OCI-LY7 (cell line): ENCODE data around the gene GREM2. TPM values are rescaled to one million over a fixed set of nuclear protein-coding genes. Genes with fewer than 3 reads are reported as not detected.

Experiments
- BruUV-seq: library from RNA; stranded (reverse); fragments of 400-500 nt; replicated peaks from 2 replicates; lab custom pipeline; 2021; lab: Mats Ljungman, UMichigan
- CTCF ChIA-PET: fragments of 300-600 bp; sonication (Branson Sonifier 250); formaldehyde crosslinking; loops from one replicate; lab custom pipeline; 2022; ENCODE audit warnings: antibody characterized with exemption; ENCODE audit not compliant: unreplicated experiment; lab: Charles Lee
- POLR2A ChIA-PET: fragments of 300-600 bp; sonication (Branson Sonifier 250); formaldehyde crosslinking; loops from one replicate; lab custom pipeline; 2022; ENCODE audit warnings: antibody characterized with exemption; lab: Charles Lee
- DNase-seq: peaks from one replicate; pipeline ENCODE4 v3.0.0-alpha.2; 2015; ENCODE audit warnings: low spot score
- H2AFZ ChIP-seq: fragments of 200-600 bp; sonication (generic), shearing (Covaris generic); 2 replicates; pipeline ENCODE4 v1.6.1; 2014; ENCODE audit warnings: mild to moderate bottlenecking, antibody characterized with exemption, low read length, moderate library complexity
- H3K27ac ChIP-seq: fragments of 200-600 bp; sonication (generic); 2 replicates; pipeline ENCODE4 v1.5.1; 2014; ENCODE audit warnings: mixed run types, low read depth, mild to moderate bottlenecking, moderate library complexity, low read length, inconsistent platforms; ENCODE audit not compliant: poor library complexity, severe bottlenecking
- H3K36me3 ChIP-seq: fragments of 200-600 bp; sonication (generic); 2 replicates; pipeline ENCODE4 v1.6.1; 2014; ENCODE audit warnings: mild to moderate bottlenecking, antibody characterized with exemption, low read length, moderate library complexity, mixed read lengths; ENCODE audit not compliant: insufficient read depth
- H3K4me1 ChIP-seq: fragments of 200-600 bp; sonication (generic); 2 replicates; pipeline ENCODE4 v1.5.1; 2014; ENCODE audit warnings: mild to moderate bottlenecking, low read length; ENCODE audit not compliant: insufficient read depth, poor library complexity, severe bottlenecking
- H3K4me2 ChIP-seq: fragments of 200-600 bp; sonication (generic); 2 replicates; pipeline ENCODE4 v1.6.1; 2014; ENCODE audit warnings: mild to moderate bottlenecking, low read length
- H3K4me3 ChIP-seq: fragments of 200-600 bp; sonication (generic); 2 replicates; pipeline ENCODE4 v1.5.1; 2014; ENCODE audit warnings: mild to moderate bottlenecking, low read depth, low read length; ENCODE audit not compliant: poor library complexity, severe bottlenecking
- H3K79me2 ChIP-seq: fragments of 200-600 bp; sonication (generic); 2 replicates; pipeline ENCODE4 v1.6.1; 2016; ENCODE audit warnings: low read depth, mild to moderate bottlenecking, low read length, moderate library complexity, mixed read lengths; ENCODE audit not compliant: insufficient read depth
- H3K9me2 ChIP-seq: fragments of 200-600 bp; sonication (generic); 2 replicates; pipeline ENCODE4 v1.6.1; 2016; ENCODE audit warnings: mild to moderate bottlenecking, low read length, mixed read lengths; ENCODE audit not compliant: insufficient read depth
- H3K9me3 ChIP-seq: fragments of 200-600 bp; sonication (generic); 2 replicates; pipeline ENCODE4 v1.6.1; 2014; ENCODE audit warnings: mild to moderate bottlenecking, mixed run types, low read length, mixed read lengths
- H4K20me1 ChIP-seq: fragments of 200-600 bp; sonication (generic); 2 replicates; pipeline ENCODE4 v1.6.1; 2014; ENCODE audit warnings: mild to moderate bottlenecking, antibody characterized with exemption, low read length, moderate library complexity, mixed read lengths; ENCODE audit not compliant: insufficient read depth
- EZH2phosphoT487 ChIP-seq: fragments of 200-600 bp; sonication (generic); IDR thresholded peaks from 2 replicates; pipeline ENCODE4 v1.6.1; 2018; ENCODE audit warnings: low read depth, borderline replicate concordance, mild to moderate bottlenecking, mixed run types, antibody characterized with exemption, low read length, moderate library complexity, mixed read lengths
- intact Hi-C: fragments of 100-400 bp; cut with micrococcal nuclease; formaldehyde crosslinking; loops from one replicate; pipeline ENCODE4 v1.10.0; 2022; ENCODE audit not compliant: unreplicated experiment
- total RNA-seq, 2 experiments: library from RNA; depleted of rRNA in 1 of 2; stranded (reverse); fragments of >200 nt in 1 of 2; shearing (Covaris generic) in 1 of 2; gene quantifications; 2 replicates each; pipeline ENCODE4 v1.2.3, GENCODE V29; 2014 to 2022
- TF ChIP-seq, protein P1 (sequence below): fragments of 200-600 bp; sonication (generic); conservative IDR thresholded peaks from 2 replicates; pipeline ENCODE4 v1.5.1; 2014; ENCODE audit warnings: mild to moderate bottlenecking, antibody characterized with exemption, low read length, moderate library complexity, mixed read lengths

GREM2 gene
- total RNA-seq, 2 experiments from 2014 or later: not detected

DNA sequence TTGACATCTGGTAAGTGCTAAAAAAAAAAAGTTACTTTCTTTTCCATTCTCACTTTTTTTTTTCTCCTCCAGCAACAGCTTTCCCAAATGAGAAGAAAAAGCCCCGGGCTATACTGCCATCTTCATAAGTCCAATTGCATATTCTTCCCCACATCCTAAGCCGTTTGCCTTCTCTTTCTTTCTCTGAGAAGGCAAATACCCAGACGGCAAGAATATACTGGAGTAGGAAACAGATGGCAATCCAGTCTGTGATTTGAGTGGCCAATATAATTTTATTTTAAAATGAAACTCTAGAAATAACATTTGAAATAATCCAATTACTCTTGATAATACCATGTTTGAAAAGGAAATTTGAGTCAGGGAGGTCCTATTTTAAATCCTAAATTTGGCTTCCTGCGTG lies 44.6 kb upstream of the GREM2 start:
- H2AFZ ChIP-seq: no peak overlapping the region
- H3K9me3 ChIP-seq: no peaks in the 10 kb centered on the region
- TF ChIP-seq, protein P1, sequence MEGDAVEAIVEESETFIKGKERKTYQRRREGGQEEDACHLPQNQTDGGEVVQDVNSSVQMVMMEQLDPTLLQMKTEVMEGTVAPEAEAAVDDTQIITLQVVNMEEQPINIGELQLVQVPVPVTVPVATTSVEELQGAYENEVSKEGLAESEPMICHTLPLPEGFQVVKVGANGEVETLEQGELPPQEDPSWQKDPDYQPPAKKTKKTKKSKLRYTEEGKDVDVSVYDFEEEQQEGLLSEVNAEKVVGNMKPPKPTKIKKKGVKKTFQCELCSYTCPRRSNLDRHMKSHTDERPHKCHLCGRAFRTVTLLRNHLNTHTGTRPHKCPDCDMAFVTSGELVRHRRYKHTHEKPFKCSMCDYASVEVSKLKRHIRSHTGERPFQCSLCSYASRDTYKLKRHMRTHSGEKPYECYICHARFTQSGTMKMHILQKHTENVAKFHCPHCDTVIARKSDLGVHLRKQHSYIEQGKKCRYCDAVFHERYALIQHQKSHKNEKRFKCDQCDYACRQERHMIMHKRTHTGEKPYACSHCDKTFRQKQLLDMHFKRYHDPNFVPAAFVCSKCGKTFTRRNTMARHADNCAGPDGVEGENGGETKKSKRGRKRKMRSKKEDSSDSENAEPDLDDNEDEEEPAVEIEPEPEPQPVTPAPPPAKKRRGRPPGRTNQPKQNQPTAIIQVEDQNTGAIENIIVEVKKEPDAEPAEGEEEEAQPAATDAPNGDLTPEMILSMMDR: no peak
- TF ChIP-seq EZH2phosphoT487: no peak
- intact Hi-C loops: no loop called here
- no peaks in the 10 kb centered on the region for H3K79me2 ChIP-seq
- POLR2A ChIA-PET: no interaction called here
- H4K20me1 ChIP-seq: no peaks in the 10 kb centered on the region
- H3K9me2 ChIP-seq: no peaks in the 10 kb centered on the region
- no peak overlapping the region for H3K4me3 ChIP-seq
- no TSS peak for BruUV-seq
- DNase-seq: no peak
- H3K4me2 ChIP-seq: no peak overlapping the region
- no peaks in the 10 kb centered on the region for H3K4me1 ChIP-seq
- H3K27ac ChIP-seq: no peak overlapping the region
- H3K36me3 ChIP-seq: no peaks in the 10 kb centered on the region
- CTCF ChIA-PET: no interaction called here

DNA sequence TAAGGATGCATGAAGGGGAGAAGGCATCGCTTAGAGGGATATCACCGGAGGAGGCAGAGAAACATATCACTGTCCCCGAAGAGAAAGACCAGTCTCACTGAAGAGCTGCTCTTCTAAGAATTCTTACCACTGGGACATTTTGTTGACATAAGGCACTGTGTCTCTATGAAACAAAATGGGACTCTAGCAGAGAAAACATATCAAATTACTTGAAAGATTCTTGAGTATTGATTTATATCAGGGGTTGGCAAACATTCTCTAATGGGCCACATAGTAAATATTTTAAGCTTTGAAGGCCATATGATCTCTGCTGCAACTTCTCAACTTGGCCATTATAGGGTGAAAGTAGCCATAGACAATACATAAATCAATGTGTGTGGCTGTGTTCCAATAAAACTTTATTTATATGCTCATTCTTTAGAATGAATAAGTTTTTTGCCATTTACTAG lies 41.0 kb upstream of the GREM2 start:
- Histone ChIP-seq H3K27ac (no peak overlapping the region), H3K36me3 (no peaks in the 10 kb centered on the region), H3K4me2 (no peak overlapping the region), H3K9me3 (no peaks in the 10 kb centered on the region), H3K4me3 (no peak overlapping the region), H3K4me1 (no peaks in the 10 kb centered on the region), H2AFZ (no peak overlapping the region), H4K20me1 (no peaks in the 10 kb centered on the region), H3K79me2 (no peaks in the 10 kb centered on the region), H3K9me2 (no peaks in the 10 kb centered on the region)
- BruUV-seq: no TSS peak
- CTCF ChIA-PET: no interaction called here
- POLR2A ChIA-PET: interaction anchor here (0.7 kb wide), 1 partner anchor 129 kb away, joined by 4 read pairs; no protein-coding TSS in a partner anchor
- DNase-seq: no peak
- intact Hi-C loops: no loop called here
- TF ChIP-seq, protein P1: no peak
- TF ChIP-seq EZH2phosphoT487: no peak

DNA sequence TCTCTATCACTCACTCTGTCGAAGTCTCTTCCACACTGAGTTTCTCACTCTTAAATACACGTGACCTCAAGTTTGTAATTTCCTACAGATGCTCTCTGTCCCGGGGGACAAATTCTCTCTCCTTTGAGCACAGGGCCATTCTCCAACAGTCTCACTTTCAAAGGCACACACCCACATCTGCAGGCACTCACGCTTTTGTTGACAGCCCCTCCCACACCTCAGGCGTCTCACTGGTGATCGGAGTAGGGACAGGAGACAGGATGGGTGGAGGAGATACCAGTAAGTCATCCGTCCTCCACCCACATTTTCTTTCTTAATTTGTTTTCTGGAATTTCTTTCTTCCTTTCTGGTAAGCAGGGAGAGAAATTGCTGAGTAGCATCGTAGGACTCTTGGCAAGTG lies 40.6 kb upstream of the GREM2 start:
- Histone ChIP-seq H3K4me2 (no peak overlapping the region), H2AFZ (no peak overlapping the region), H3K4me1 (no peaks in the 10 kb centered on the region), H3K9me3 (no peaks in the 10 kb centered on the region), H3K79me2 (no peaks in the 10 kb centered on the region), H3K27ac (no peak overlapping the region), H4K20me1 (no peaks in the 10 kb centered on the region), H3K9me2 (no peaks in the 10 kb centered on the region), H3K4me3 (no peak overlapping the region), H3K36me3 (no peaks in the 10 kb centered on the region)
- ChIA-PET CTCF (no interaction called here), POLR2A (interaction anchor here (0.7 kb wide), 1 partner anchor 129 kb away, joined by 4 read pairs; no protein-coding TSS in a partner anchor)
- TF ChIP-seq EZH2phosphoT487: no peak
- TF ChIP-seq, protein P1: no peak
- BruUV-seq: no TSS peak
- no peak for DNase-seq
- intact Hi-C loops: no loop called here
